C4-2B (cell line): ENCODE data around the gene SLC11A1.

Source experiments
- CTCF ChIP-seq: fragments of 450-650 bp; conservative IDR thresholded peaks from 2 replicates; pipeline ENCODE4 v1.5.1; 2017; ENCODE audit warnings: mild to moderate bottlenecking
- ZFX ChIP-seq: fragments of 450-650 bp; IDR thresholded peaks from 2 replicates; pipeline ENCODE4 v1.6.1; 2017

GRCh38 chr2:218397820-218398436 is 15.9 kb downstream of the SLC11A1 start:
- TF ChIP-seq CTCF (no peak), ZFX (no peak)
